ENCODE measurements around the gene SLC9B1.
"Not testable (repeated sequence)": the region's sequence is repeated elsewhere in the genome, so short reads cannot be mapped to it uniquely, and the experiment has no call there.

SLC9B1 gene

DNA sequence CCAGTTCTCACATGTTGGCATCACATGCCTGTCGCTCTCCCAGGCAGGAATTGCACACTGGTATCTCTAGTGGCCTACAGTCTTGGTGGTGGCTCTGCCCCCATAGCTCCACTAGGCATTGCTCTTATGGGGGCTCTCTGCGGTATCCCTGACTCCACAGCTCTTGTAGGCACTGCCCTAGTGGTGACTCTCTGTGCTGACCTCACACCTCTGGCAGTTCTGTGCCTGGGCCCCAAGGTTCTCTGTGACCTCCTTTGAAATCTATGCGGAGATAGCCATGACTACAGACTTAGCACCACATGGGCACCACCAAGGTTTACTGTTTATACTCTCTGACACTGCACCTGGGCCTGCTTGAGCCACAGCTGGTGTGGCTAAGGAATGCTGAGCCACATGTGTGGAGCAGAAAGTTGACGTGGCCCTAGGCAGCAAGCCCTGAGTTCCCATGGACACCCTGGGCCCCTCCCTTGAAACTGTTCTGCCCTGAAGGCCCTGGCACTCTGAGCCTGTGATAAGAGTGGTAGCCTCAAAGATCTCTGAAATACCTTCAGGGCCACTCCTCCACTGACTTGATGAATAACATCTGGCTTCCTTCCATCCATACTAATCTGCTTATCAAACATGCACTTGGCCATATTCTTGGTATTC lies 8.0 kb downstream of the SLC9B1 start:
- no peak for DNase-seq

DNA sequence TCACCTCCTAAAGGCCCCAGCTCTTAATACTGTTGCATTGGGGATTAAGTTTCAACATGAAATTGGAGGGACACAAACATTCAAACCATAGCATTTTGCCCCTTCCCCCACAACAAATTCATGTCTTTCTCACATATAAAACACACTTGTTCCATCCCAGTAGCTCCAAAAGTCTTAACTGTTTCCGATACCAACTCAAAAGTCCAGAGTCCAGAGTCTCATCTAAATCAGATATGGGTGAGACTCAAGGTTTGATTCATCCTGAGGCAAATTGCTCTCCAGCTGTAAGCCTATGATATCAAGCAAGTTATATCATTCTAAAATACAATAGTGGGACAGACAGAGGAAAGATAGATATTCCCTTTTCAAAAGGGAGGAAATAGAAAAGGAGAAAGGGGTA lies 8.7 kb downstream of the SLC9B1 start:
- no peak for DNase-seq

DNA sequence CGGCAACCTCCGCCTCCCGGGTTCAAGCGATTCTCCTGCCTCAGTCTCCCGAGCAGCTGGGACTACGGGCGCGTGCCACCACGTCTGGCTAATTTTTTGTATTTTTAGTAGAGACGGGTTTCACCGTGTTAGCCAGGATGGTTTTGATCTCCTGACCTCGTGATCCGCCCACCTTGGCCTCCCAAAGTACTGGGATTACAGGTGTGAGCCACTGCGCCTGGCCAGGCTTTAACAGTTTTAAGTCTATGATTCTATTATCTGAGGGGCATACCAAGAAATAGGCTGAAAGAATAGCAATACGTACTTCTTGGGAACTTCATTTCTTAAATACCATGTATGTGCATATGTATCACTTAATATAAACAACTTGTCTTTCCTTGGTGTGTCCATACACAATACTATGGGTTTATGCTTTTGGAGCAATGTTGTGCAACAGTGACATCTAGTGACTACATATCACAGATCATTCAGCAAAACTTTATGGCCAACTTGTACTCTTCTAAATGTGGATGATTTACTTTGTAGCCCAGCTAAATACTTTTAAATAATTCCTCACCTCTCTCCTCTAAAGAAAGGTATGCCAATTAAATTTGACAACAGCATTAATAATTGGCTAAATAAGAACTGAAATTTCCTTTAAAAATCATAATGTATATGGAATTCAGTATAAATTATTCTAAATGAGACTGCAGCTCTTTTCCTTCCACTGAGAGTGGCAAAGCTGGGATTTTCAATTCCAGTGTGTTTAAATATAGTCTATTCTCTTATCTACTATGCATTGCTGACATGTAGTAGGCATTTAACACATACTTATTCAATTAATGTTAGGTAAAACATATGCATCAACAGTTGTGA lies 10.4 kb downstream of the SLC9B1 start:
- no peak for DNase-seq

DNA sequence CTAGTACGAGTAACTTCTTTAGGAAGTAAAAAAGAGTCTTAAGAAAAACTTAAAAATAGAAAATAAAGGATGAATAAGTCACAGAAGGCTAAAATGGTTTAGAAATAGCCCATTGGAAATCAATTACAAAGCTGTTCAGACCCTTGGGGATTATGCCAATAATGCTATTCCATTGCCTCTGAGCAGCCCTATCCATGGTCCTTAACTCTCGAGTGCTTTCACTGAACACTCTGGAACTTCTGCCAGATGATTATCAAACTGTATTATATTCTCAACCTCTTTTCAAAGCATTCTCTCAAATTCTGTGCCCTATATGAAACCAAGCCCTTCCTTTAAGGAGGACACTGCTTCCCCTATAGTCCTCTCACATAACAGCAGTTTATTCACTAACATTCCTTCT lies 17.0 kb downstream of the SLC9B1 start:
- no peak for DNase-seq

DNA sequence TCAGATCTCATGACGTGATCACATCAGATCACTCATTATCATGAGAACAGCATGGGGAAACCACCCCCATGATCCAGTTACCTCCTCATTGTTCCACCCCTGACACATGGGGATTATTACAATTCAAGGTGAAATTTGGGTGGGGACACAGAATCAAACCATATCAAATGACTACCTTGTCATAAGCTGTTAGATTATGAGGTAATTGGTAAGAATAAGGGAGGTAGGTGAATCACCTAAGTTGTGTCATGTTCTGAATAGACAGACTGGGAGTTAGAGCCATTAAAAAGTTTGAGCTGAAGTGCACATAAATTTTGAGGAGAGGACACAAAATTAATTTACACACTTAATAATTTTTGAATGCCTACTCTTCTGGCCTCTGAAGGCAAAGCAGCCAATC lies 24.7 kb downstream of the SLC9B1 start:
- DNase-seq = no peak

DNA sequence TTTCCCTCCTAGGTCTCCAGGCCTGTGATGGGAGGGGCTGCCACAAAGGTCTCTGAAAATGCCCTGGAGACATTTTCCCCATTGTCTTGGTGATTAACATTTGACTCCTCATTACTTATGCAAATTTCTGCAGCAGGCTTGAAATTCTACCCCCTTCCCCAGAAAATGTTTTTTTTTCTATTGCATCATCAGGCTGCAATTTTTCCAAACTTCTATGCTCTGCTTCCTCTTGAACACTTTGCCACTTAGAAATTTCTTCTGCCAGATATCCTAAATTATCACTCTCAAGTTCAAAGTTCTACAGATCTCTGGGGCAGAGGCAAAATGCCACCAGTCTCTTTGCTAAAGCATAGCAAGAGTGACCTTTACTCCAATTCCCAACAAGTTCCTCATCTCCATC lies 25.5 kb downstream of the SLC9B1 start:
- not testable (repeated sequence) for DNase-seq

DNA sequence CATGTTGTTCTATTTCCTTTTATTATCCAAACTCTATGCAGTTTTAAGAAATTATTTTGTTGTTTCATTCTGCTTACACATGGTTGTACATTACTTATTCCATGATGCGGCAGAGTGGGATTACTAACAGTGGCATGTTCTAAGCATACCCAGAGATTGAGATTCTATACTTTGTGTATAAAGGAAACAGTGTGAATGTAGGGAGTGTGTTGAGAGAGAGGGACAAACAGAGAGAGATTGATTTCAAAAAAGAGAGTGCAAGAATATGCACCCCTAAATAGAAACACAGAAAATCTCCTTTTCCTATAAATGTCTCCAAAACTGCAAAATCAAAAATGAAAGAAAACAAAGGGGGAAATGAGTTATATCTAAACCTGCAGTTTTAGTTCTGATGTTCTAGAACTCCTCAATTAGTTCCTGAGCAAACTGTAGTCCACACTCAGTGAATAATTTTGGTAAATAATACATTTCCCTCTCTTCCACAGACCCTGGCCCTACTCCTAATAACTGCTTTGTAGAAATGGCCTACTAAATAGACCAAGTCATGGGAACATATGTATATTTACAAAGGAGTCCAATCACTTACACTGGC lies 31.0 kb downstream of the SLC9B1 start:
- DNase-seq = no peak

DNA sequence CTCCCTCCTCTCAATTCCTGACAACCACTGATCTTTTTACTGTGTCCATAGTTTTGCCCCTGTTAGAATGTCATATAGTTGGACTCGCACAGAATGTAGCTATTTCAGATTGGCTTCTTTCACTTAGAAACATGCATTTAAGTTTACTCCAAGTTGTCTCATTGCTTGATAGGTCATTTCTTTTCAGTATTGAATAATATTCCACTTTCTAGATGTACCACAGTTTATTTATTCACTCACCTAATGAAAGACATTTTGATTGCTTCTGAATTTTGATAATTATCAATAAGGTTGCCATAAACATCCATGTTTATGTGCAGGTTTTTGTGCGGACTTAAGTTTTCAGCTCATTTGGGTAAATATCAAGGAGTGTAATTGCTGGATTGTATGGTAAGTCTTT lies 38.5 kb downstream of the SLC9B1 start:
- no peak for DNase-seq

DNA sequence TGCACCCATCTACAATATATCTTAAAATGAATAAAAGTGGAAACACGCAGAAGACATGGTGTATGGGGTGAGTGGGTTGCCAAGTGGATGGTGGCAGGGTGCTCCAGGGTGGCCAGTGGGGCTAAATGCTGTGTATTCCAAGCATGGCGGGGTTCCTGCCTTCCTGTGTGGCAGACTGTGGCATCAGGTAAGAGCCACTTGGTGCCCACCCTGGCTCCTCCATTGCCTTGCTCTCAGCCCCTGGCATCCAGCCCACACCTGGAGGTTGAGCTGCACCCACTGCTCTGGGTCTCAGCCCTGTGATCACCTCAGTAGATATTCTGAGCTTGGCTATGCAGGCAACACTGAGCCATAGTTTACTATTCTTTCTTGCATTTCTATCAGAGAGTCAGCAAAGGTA lies 57.7 kb downstream of the SLC9B1 start:
- DNase-seq = not testable (repeated sequence)

DNA sequence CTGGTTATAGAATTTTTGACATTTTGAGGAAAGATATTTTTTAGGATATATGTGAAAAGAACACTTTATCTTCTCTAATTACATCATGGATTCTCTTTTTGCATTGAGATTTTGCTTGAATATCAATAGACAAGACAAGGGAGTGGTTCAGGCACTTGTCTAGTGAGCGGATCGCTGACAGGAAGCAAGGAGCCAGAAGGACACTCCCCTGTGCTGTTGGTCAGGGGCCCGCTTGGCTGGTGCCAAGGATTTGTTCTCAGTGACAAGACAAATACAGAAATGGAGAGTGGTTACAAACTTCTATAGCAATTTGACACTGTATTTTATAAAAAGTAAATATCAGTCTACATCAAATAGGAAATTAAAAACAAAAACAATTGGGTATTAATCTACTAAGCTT lies 60.0 kb downstream of the SLC9B1 start:
- DNase-seq = no peak

DNA sequence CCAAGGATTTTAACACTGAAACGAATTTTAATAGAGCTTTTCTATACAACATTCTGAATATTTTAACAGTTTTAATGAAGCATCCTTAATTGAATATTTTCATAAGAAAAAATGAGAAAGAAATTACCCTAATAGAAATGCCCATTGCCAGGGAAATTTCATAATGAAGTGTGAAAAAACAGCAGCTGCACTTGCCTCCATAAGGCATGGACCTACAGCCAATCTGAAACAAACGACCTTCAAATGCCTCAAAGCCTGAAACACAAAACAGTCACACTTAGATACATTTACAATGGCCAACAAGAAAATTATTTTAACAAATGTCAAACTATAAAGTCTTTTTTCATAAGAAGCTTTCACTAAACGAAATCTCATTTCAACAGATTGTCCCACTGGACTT lies 74.4 kb downstream of the SLC9B1 start:
- no peak for DNase-seq

DNA sequence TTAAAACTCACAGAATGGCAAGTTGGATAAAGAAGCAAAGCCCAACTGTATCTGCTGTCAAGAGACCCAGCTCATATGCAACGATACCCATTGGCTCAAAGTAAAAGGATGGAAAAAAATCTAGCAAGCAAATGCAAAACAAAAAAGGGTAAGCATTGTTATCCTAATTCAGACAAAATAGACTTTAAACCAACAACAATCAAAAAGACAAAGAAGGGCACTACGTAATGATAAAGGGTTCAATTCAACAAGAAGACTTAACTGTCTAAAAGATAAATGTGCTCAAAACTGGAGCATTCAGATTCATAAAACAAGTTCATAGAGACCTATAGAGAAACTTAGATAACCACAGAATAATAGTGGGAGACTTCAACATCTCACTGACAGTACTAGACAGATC lies 81.4 kb downstream of the SLC9B1 start:
- not testable (repeated sequence) for DNase-seq

DNA sequence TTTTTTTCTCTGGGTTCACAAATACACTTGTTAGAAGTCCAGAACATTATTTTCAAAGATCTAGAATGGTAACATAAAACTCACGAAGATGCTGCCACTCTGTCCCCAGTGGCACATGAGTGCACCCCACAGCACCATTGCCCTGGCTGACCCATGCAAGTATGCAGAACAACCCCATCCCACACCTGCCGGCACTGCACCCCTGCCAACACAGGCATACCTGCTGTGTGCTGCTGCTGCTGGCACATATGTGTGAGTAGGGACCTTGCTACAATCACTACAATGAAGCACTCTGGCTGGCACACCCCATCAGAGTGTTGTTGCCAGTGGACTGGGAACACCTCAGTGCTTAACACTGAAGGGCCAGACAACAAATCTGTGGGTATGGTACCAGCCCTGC lies 83.8 kb downstream of the SLC9B1 start:
- no peak for DNase-seq

DNA sequence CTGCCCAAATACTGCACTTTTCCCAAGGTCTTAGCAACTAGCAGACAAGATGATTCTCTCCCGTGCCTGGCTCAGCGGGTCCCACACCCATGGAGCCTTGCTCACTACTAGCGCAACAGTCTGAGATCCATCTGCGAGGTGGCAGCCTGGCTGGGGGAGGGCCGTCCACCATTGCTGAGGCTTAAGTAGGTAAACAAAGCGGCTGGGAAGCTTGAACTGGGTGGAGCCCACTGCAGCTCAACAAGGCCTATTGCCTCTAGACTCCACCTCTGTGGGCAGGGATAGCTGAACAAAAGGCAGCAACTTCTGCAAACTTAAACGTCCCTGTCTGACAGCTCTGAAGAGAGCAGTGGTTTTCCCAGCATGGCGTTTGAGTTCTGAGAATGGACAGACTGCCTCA lies 99.8 kb downstream of the SLC9B1 start:
- DNase-seq = not testable (repeated sequence)

DNA sequence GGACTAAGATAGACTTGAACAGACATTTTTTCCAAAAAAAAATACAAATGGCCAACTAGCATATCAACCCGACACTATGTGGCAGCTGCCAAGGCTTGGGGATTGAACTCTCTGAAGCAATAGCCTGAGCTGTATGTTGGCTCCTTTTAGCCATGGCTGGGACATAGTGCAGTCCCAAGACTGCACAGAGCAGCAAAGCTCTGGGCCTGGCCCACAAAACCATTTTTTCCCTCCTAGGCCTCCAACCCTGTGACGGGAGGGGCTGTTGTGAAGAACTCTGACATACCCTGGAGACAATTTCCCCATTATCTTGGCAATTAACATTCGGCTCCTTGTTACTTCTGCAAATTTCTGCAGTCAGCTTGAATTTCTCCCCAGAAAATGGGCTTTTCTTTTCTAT lies 100.6 kb downstream of the SLC9B1 start:
- DNase-seq = no peak

DNA sequence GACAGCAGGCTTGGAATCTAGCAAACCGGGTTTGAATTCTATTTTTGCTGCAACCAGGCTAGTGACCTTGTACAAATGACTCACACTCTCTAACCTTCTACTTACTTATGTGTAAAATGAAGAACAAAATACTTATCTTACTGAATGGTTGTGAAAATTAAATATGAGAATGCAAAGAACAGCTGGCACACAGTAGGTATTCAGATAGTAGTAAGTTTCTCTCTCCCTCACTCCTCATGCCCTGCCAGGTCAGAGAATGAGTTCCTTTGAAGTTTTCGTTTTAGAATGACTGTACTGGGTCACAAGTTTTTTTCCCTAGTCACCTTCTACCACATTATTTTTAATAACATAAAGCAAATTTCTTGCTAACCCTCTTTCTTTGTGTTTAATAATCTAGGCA lies 117.7 kb downstream of the SLC9B1 start:
- no peak for DNase-seq

DNA sequence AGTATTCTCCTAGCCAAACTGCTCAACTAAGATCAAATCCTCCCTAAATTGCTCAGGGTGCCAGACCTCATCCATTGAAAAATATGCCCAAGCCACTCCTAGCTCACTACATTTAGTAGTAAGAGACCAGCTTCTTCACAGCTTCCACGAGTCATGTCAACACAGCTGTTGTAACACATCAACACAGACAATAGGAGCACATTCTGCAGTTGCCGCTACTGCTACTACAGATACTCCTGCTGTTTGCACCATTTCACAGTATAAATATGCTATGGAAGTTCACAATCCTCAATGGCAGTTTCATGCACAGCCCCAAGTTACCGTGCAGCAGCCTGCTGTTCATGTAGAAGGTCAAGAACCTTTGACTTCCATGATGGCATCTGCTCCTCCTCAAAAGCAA lies 121.9 kb downstream of the SLC9B1 start:
- DNase-seq = not testable (repeated sequence)

DNA sequence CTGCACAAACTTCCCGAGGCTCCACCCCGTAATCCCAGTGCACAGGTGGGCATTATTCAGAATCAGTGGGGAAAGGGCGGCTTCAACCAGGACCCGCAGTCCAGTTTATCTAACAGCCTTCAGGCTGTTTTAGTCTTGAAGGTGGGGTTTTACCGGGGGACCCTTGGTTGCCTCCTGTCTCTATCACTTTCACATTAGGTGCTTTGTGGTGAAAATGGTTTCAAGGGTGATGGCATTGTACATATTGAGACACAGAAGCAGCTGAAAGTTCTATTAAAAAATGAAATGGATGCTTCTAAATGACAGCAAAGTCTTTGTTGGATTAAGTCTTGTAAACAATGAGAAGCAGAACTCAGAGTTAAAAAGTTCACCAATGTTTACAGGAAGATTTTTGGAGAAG lies 123.0 kb downstream of the SLC9B1 start:
- DNase-seq = not testable (repeated sequence)

DNA sequence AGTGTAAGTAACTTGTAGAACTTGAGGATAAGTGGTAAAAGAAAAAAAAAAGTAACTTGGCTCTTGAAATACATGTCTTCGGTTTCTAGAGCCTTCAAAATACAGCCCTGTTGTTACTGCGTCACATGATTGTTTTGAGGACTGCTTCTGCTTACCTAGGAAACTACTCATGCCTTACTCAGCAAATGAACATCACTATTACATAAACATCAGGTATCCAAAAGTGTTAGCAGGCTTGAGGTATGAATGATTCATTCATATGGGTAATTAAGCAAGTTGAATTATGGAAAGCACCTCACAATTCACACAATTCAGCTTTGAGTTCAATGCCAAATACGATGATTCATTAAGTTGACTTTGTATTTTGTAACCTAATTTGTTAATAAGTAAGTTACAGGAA lies 129.6 kb downstream of the SLC9B1 start:
- DNase-seq = not testable (repeated sequence)

DNA sequence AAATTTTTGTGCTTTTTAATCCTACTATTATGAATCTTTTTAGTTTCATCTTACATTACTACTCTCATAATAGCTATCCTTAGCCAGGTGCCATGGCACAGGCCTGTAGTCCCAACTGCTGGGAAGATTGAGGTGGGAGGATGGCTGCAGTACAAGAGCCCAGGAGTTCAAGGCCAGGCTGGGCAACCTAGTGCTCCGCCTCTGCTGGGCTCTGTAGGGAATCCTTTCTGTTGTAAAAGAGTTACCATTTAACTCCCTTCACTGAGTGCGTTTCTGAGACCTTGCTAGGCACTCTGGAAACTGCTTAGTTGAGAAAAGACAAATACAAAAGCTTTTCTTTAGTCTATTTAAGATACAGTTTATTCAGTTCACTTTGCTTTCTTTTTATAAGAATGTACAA lies 130.9 kb downstream of the SLC9B1 start:
- not testable (repeated sequence) for DNase-seq

DNA sequence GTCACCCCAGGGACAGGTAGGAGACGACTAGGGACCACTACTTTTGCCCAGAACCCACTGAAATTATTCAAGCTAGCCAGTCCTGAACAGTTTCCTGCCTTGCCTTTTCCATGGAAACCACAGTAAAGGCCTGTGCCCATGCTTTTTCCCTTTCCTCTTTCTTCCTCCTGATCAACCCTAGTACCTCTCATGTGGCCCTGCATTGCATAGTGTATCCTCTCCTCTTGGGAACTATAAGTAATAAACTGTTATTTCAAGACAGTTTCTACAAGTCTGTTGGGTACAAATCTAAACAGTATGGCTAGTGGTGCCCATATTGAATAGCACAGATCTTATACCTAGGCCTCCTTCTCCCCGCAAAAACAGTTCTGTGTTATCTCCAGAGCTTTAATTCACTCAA lies 136.2 kb downstream of the SLC9B1 start:
- no peak for DNase-seq

DNA sequence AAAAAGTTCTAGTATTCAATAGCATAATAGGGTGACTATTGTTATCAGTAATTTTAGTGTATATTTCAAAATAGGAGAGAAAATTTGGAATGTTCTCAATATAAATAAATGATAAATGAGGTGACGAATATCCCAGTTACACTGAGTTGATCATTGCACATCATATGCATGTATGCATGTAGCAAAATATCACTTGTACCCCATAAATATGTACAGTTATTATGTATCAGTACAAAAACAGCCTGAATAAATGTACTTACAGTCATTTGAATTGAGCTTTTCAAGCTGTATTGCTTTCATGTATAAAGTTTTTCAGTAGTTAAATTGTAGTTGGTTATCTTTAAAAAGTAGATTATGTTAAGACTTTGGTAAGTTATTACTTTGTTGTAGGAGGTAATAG lies 138.2 kb downstream of the SLC9B1 start:
- no peak for DNase-seq

DNA sequence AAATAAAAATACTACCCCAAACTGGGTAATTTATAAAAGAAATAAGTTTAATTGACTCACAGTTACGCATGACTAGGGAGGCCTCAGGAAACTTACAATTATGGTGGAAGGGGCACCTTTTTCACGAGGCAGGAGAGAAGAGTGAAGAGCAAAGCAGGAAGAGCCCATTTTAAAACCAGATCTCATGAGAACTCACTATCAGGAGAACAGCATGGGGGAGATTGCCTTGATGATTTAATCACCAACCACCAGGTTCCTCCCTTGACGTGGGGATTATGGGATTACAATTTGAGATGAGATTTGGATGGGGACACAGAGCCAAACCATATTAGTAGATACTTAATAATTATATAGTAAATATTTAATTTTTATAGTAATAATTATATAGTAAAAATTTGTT lies 140.6 kb downstream of the SLC9B1 start:
- DNase-seq = no peak

DNA sequence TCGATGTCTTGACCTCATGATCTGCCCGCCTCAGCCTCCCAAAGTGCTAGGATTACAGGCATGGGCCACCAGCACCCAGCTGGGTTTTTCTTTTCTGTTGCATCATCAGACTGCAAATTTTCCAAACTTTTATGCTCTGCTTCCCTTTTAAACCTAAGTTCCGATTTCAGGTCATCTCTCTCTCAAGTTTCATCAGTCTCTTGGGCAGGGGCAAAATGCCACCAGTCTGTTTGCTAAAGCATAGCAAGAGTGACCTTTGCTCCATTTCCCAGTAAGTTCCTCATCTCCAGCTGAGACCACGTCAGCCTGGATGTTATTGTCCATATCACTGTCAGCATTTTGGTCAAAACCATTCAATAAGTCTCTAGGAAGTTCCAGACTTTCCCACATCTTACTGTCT lies 141.2 kb downstream of the SLC9B1 start:
- not testable (repeated sequence) for DNase-seq
